ENCODE measurements around the gene ETNK2. TPM values are rescaled to one million over a fixed set of nuclear protein-coding genes. Genes with fewer than 3 reads are reported as not detected.

Gene ETNK2
- total and polyA plus RNA-seq, 2 donors (not counting 1 experiment from before 2014, with no cell fraction given), result 0.49 to 2.8 TPM

- H3K4me1 Mint-ChIP-seq, result peaks cover 2% of the 10 kb centered on the region
- ATAC-seq (ENCODE audit: low read depth), result no peak
- ChIA-PET POLR2A (no interaction called here), CTCF (no interaction called here)
- no peak for DNase-seq
- Histone ChIP-seq H3K27ac (ENCODE audit: low read length in 2 of 2) (no peak overlapping the region), H4K20me1 (ENCODE audit: control insufficient read depth, insufficient read depth, low read length, poor library complexity, severe bottlenecking) (no peaks in the 10 kb centered on the region), H2AFZ (ENCODE audit: insufficient read depth, low read depth, low read length, poor library complexity, severe bottlenecking) (no peak overlapping the region), H3K9ac (ENCODE audit: low read length) (no peak overlapping the region), H3K27me3 (replicated peaks in 1 of 4; ENCODE audit: control extremely low read depth in 1 of 4, control insufficient read depth in 3 of 4, insufficient read depth in 4 of 4, low read length in 3 of 4) (peaks cover 0 to 7% (median 3%) of the 10 kb centered on the region in 4 experiments), H3K4me3 (ENCODE audit: control extremely low read depth in 1 of 5, extremely low read depth in 1 of 5, insufficient read depth in 1 of 5, low read depth in 2 of 5, low read length in 4 of 5) (no peak overlapping the region), H3K36me3 (replicated peaks in 1 of 2; ENCODE audit: control extremely low read depth in 1 of 2, control insufficient read depth in 1 of 2, extremely low read depth in 1 of 2, insufficient read depth in 2 of 2, low read length in 1 of 2) (no peaks in the 10 kb centered on the region), H3K4me2 (replicated peaks; ENCODE audit: low read depth, low read length, poor library complexity, severe bottlenecking) (no peak overlapping the region), H3K4me1 (ENCODE audit: control insufficient read depth in 2 of 2, insufficient read depth in 2 of 2, low read length in 2 of 2) (peaks cover 2 to 6% of the 10 kb centered on the region in 2 donors), H3K9me3 (ENCODE audit: control extremely low read depth in 1 of 3, control insufficient read depth in 2 of 3, insufficient read depth in 1 of 3, low read length in 2 of 3) (no peaks in the 10 kb centered on the region), H3K79me2 (ENCODE audit: control insufficient read depth, insufficient read depth, low read length) (no peaks in the 10 kb centered on the region)
- H3K9me3 Mint-ChIP-seq (ENCODE audit: insufficient read depth), result no peaks in the 10 kb centered on the region
- H3K27ac Mint-ChIP-seq, result no peak overlapping the region
- peaks cover 25% of the 10 kb centered on the region for H3K27me3 Mint-ChIP-seq
- H3K4me3 Mint-ChIP-seq, result no peak overlapping the region
- intact Hi-C loops (cut with micrococcal nuclease), result no loop called here
- WGBS (ENCODE audit: insufficient coverage), result 100% methylated on average over 4 of the region's 6 CpGs
- no peak for TF ChIP-seq CTCF (IDR thresholded peaks at IDR 0.05)
- no peak for TF ChIP-seq EZH2 (IDR thresholded peaks at IDR 0.05; ENCODE audit: borderline replicate concordance, insufficient read depth, low read depth, low read length, poor library complexity, severe bottlenecking)
These were observed 5.5 kb downstream of the ETNK2 start for GRCh38 chr1:204146309-204146708.

GRCh38 chr1:204145033-204145504 is 6.8 kb downstream of the ETNK2 start:
- CTCF ChIA-PET, result interaction anchor here (1.0 kb wide), 1 partner anchor 18 kb away, joined by 3 read pairs; no protein-coding TSS in a partner anchor
- Mint-ChIP-seq H3K4me1 (no peaks in the 10 kb centered on the region), H3K27me3 (peaks cover 20% of the 10 kb centered on the region), H3K9me3 (ENCODE audit: insufficient read depth) (no peaks in the 10 kb centered on the region), H3K4me3 (no peak overlapping the region), H3K27ac (no peak overlapping the region)
- no peak overlapping the region for H3K27ac ChIP-seq (ENCODE audit: low read length in 2 of 2)
- 91% methylated on average over 3 of the region's 4 CpGs for WGBS (ENCODE audit: insufficient coverage)
- DNase-seq (no peak), ATAC-seq (ENCODE audit: low read depth) (no peak)
- H4K20me1 ChIP-seq (ENCODE audit: control insufficient read depth, insufficient read depth, low read length, poor library complexity, severe bottlenecking), result no peaks in the 10 kb centered on the region
- no peaks in the 10 kb centered on the region for H3K4me1 ChIP-seq (ENCODE audit: control insufficient read depth in 2 of 2, insufficient read depth in 2 of 2, low read length in 2 of 2)
- H3K9ac ChIP-seq (ENCODE audit: low read length), result no peak overlapping the region
- H3K9me3 ChIP-seq (ENCODE audit: control extremely low read depth in 1 of 3, control insufficient read depth in 2 of 3, insufficient read depth in 1 of 3, low read length in 2 of 3), result no peaks in the 10 kb centered on the region
- H2AFZ ChIP-seq (ENCODE audit: insufficient read depth, low read depth, low read length, poor library complexity, severe bottlenecking), result no peak overlapping the region
- H3K79me2 ChIP-seq (ENCODE audit: control insufficient read depth, insufficient read depth, low read length), result no peaks in the 10 kb centered on the region
- no peaks in the 10 kb centered on the region for H3K36me3 ChIP-seq (replicated peaks in 1 of 2; ENCODE audit: control extremely low read depth in 1 of 2, control insufficient read depth in 1 of 2, extremely low read depth in 1 of 2, insufficient read depth in 2 of 2, low read length in 1 of 2)
- POLR2A ChIA-PET, result no interaction called here
- no peak for TF ChIP-seq CTCF (IDR thresholded peaks at IDR 0.05)
- no peak for TF ChIP-seq EZH2 (IDR thresholded peaks at IDR 0.05; ENCODE audit: borderline replicate concordance, insufficient read depth, low read depth, low read length, poor library complexity, severe bottlenecking)
- no peak overlapping the region for H3K4me2 ChIP-seq (replicated peaks; ENCODE audit: low read depth, low read length, poor library complexity, severe bottlenecking)
- H3K27me3 ChIP-seq (replicated peaks in 1 of 4; ENCODE audit: control extremely low read depth in 1 of 4, control insufficient read depth in 3 of 4, insufficient read depth in 4 of 4, low read length in 3 of 4), result no peaks in the 10 kb centered on the region
- no peak overlapping the region for H3K4me3 ChIP-seq (ENCODE audit: control extremely low read depth in 1 of 5, extremely low read depth in 1 of 5, insufficient read depth in 1 of 5, low read depth in 2 of 5, low read length in 4 of 5)
- intact Hi-C loops (cut with micrococcal nuclease), result no loop called here
